H9 (cell line): ENCODE data around the gene SPOP. TPM values are rescaled to one million over a fixed set of nuclear protein-coding genes. Genes with fewer than 3 reads are reported as not detected.
A peak's percentile ranks its signal among the peaks of the same experiment; 100 is the strongest.
"Not testable (repeated sequence)": the region's sequence is repeated elsewhere in the genome, so short reads cannot be mapped to it uniquely, and the experiment has no call there.

Source experiments
- DNase-seq: peaks from one replicate; pipeline ENCODE4 v3.0.0-alpha.2; 2017
- H2AFZ ChIP-seq: one replicate; pipeline ENCODE4 v1.6.1; 2013; ENCODE audit warnings: mild to moderate bottlenecking, low read length, control low read depth, moderate library complexity
- H2AK5ac ChIP-seq: 2 replicates; pipeline ENCODE4 v1.6.1; 2013; ENCODE audit warnings: low read length, control low read depth, mixed read lengths; ENCODE audit not compliant: insufficient read length
- H2BK120ac ChIP-seq: one replicate; pipeline ENCODE4 v1.6.1; 2013; ENCODE audit warnings: low read depth, mild to moderate bottlenecking, low read length, control low read depth, inconsistent platforms; ENCODE audit not compliant: poor library complexity, severe bottlenecking
- H2BK12ac ChIP-seq: 2 replicates; pipeline ENCODE4 v1.6.1; 2013; ENCODE audit warnings: low read length, control low read depth, mixed read lengths, low read depth; ENCODE audit not compliant: insufficient read length
- H2BK15ac ChIP-seq: 2 replicates; pipeline ENCODE4 v1.6.1; 2013; ENCODE audit warnings: low read depth, low read length, control low read depth
- H2BK20ac ChIP-seq: one replicate; pipeline ENCODE4 v1.6.1; 2013; ENCODE audit warnings: low read depth, mild to moderate bottlenecking, low read length, control low read depth, inconsistent platforms; ENCODE audit not compliant: poor library complexity, severe bottlenecking
- H2BK5ac ChIP-seq: 2 replicates; pipeline ENCODE4 v1.6.1; 2013; ENCODE audit warnings: low read length, control low read depth, mixed read lengths; ENCODE audit not compliant: insufficient read length
- H3K14ac ChIP-seq: 2 replicates; pipeline ENCODE4 v1.6.1; 2013; ENCODE audit warnings: low read length, control low read depth; ENCODE audit not compliant: insufficient read depth
- H3K18ac ChIP-seq: 2 replicates; pipeline ENCODE4 v1.6.1; 2013; ENCODE audit warnings: low read depth, mild to moderate bottlenecking, mixed read lengths, low read length, control low read depth; ENCODE audit not compliant: insufficient read length
- H3K23ac ChIP-seq: 2 replicates; pipeline ENCODE4 v1.6.1; 2013; ENCODE audit warnings: low read length, control low read depth, mixed read lengths, low read depth; ENCODE audit not compliant: insufficient read length
- H3K23me2 ChIP-seq: 2 replicates; pipeline ENCODE4 v1.6.1; 2013; ENCODE audit warnings: low read depth, mild to moderate bottlenecking, mixed read lengths, low read length, control low read depth; ENCODE audit not compliant: insufficient read length, poor library complexity, severe bottlenecking
- H3K27ac ChIP-seq: 2 replicates; pipeline ENCODE4 v1.5.1; 2013; ENCODE audit warnings: low read length, control low read depth, mixed read lengths, low read depth; ENCODE audit not compliant: insufficient read length
- H3K27me3 ChIP-seq: 2 replicates; pipeline ENCODE4 v1.6.1; 2013; ENCODE audit warnings: low read length, control low read depth, inconsistent platforms; ENCODE audit not compliant: insufficient read depth
- H3K4ac ChIP-seq: 2 replicates; pipeline ENCODE4 v1.6.1; 2013; ENCODE audit warnings: low read depth, mild to moderate bottlenecking, control low read depth, inconsistent platforms, low read length, moderate library complexity
- H3K4me1 ChIP-seq: 2 replicates; pipeline ENCODE4 v1.6.1; 2013; ENCODE audit warnings: low read length, control low read depth, inconsistent platforms; ENCODE audit not compliant: insufficient read depth
- H3K4me2 ChIP-seq: 2 replicates; pipeline ENCODE4 v1.6.1; 2013; ENCODE audit warnings: low read length, control low read depth, mixed read lengths; ENCODE audit not compliant: insufficient read length, insufficient read depth
- H3K56ac ChIP-seq: 2 replicates; pipeline ENCODE4 v1.6.1; 2013; ENCODE audit warnings: low read depth, mild to moderate bottlenecking, mixed read lengths, low read length, control low read depth; ENCODE audit not compliant: insufficient read length
- H3K79me1 ChIP-seq: 2 replicates; pipeline ENCODE4 v1.6.1; 2013; ENCODE audit warnings: low read depth, mild to moderate bottlenecking, moderate library complexity, low read length, control low read depth, inconsistent platforms; ENCODE audit not compliant: insufficient read depth, poor library complexity, severe bottlenecking
- H3K79me2 ChIP-seq: 2 replicates; pipeline ENCODE4 v1.6.1; 2013; ENCODE audit warnings: low read length, control low read depth, inconsistent platforms; ENCODE audit not compliant: insufficient read depth
- H3K9ac ChIP-seq: 2 replicates; pipeline ENCODE4 v1.6.1; 2013; ENCODE audit warnings: low read length, control low read depth, mixed read lengths; ENCODE audit not compliant: insufficient read length; ENCODE audit errors: extremely low read depth
- H3K9me3 ChIP-seq: one replicate; pipeline ENCODE4 v1.6.1; 2013; ENCODE audit warnings: low read depth, low read length, inconsistent platforms; ENCODE audit not compliant: control insufficient read depth
- H3T11ph ChIP-seq: one replicate; pipeline ENCODE4 v1.6.1; 2013; ENCODE audit warnings: mild to moderate bottlenecking, low read length, control low read depth, inconsistent platforms
- H4K20me1 ChIP-seq: one replicate; pipeline ENCODE4 v1.6.1; 2013; ENCODE audit not compliant: control insufficient read depth, insufficient read length, insufficient read depth
- H4K5ac ChIP-seq: 2 replicates; pipeline ENCODE4 v1.6.1; 2013; ENCODE audit warnings: low read depth, mild to moderate bottlenecking, mixed read lengths, low read length, control low read depth; ENCODE audit not compliant: insufficient read length
- H4K8ac ChIP-seq: replicated peaks from 2 replicates; pipeline ENCODE4 v1.6.1; 2013; ENCODE audit warnings: low read length, control low read depth, mixed read lengths, low read depth; ENCODE audit not compliant: insufficient read length
- H4K91ac ChIP-seq: 2 replicates; pipeline ENCODE4 v1.6.1; 2013; ENCODE audit warnings: low read depth, mild to moderate bottlenecking, moderate library complexity, mixed read lengths, low read length, control low read depth; ENCODE audit not compliant: insufficient read length
- H3K27ac Mint-ChIP-seq, 3 experiments: 2 replicates in 2 of 3; 3 replicates in 1 of 3; pipeline ENCODE4 v1.8.0; 2020 to 2021; ENCODE audit warnings: mixed read lengths in 3 of 3, mild to moderate bottlenecking in 1 of 3, moderate library complexity in 1 of 3
- H3K27me3 Mint-ChIP-seq: 2 replicates; pipeline ENCODE4 v1.8.0; 2021; ENCODE audit warnings: low read depth, mild to moderate bottlenecking, moderate library complexity, mixed read lengths
- H3K36me3 Mint-ChIP-seq, 3 experiments: 2 replicates in 2 of 3; 3 replicates in 1 of 3; pipeline ENCODE4 v1.8.0; 2020 to 2021; ENCODE audit warnings: low read depth in 3 of 3, mixed read lengths in 3 of 3; ENCODE audit not compliant: insufficient read depth in 1 of 3
- H3K4me1 Mint-ChIP-seq, 2 experiments: 2 replicates each; pipeline ENCODE4 v1.8.0; 2020; ENCODE audit warnings: mixed read lengths in 2 of 2
- H3K4me3 Mint-ChIP-seq, 2 experiments: 2 replicates in 1 of 2; 3 replicates in 1 of 2; pipeline ENCODE4 v1.8.0; 2020 to 2021; ENCODE audit warnings: mild to moderate bottlenecking in 2 of 2, mixed read lengths in 2 of 2, moderate library complexity in 1 of 2
- H3K9me3 Mint-ChIP-seq, 2 experiments: 2 replicates in 1 of 2; 3 replicates in 1 of 2; pipeline ENCODE4 v1.8.0; 2020; ENCODE audit warnings: mild to moderate bottlenecking in 2 of 2, mixed read lengths in 2 of 2, moderate library complexity in 1 of 2
- WGBS: extraction: QIAGEN DNeasy Blood & Tissue Kit; methylation state at CpG from one replicate; pipeline ENCODE4 v1.1.7; 2013; ENCODE audit warnings: missing lambda C conversion rate, low lambda C conversion rate, mixed read lengths; ENCODE audit not compliant: insufficient read length; ENCODE audit errors: extremely low coverage; 5-methylcytosine and 5-hydroxymethylcytosine counted together
- total RNA-seq: library from RNA; stranded (reverse); gene quantifications from 2 replicates; pipeline ENCODE4 v1.2.1, GENCODE V29; 2021
- TF ChIP-seq, protein P1 (sequence below): fragments of 200-600 bp; sonication (generic); conservative IDR thresholded peaks from 3 replicates; pipeline ENCODE4 v1.8.0; 2021; ENCODE audit warnings: antibody characterized with exemption, mild to moderate bottlenecking

Gene SPOP
- total RNA-seq, 1 experiment from 2014 or later, result 33.7 TPM

DNA sequence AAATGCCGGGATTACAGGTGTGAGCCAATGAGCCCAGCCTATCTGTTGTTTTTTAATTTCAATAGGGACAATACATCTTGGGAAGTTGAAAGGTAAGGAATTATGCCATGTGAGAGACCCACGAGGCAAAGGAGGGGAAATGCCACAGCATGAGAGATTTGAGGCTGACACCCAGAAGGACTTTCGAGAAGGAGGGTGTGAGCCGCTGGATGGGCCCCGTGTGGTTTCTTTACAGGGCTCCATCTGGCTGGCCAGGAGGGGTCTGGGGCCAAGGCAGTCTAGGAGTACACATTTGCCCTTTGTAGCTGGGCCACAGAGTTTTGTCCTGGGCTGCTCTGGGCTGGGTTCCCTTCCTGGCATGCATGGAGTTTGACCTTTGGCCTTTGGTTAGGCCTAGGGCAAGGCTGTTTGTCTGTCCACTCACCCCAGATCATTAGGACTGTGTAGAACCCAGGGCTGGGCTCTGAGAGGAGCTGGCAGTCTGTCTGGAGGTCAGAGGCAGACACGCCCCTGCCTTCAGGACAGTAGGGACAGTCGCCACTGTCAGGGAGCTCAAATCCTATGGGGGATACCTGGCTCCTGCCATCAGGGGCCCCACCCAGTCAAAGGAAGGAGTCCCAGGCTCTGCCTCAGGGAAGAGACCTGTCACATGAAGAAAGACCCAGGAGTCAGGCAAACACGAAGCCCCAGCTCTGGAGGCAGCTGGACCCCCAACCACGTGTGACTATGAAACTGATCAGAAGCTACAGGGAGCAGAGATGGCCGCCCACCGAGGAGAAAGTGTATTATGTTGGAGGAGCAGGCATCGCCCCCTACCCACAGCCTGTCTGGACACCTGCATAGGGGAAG is 126.5 kb downstream of the SPOP start:
- peaks cover 15% of the 10 kb centered on the region for H3K27me3 Mint-ChIP-seq
- no peak overlapping the region for H3K9ac ChIP-seq

DNA sequence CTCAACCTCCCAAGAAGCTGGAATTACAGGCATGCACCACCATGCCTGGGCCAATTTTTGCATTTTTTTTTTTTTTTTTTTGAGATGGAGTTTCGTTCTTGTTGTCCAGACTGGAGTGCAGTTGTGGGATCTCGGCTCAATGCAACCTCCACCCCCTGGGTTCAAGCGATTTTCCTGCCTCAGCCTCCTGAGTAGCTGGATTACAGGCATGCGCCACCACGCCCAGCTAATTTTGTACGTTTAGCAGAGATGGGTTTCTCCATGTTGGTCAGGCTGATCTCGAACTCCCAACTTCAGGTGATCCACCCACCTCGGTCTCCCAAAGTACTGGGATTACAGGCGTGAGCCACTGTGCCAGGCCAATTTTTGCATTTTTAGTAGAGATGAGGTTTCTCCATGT is 127.1 kb downstream of the SPOP start:
- H2BK20ac ChIP-seq, H3K4ac ChIP-seq, H3K23ac ChIP-seq, H3K36me3 Mint-ChIP-seq, H2AFZ ChIP-seq, H3K14ac ChIP-seq, H2BK5ac ChIP-seq, H2BK15ac ChIP-seq, H3K27me3 ChIP-seq, H3K9ac ChIP-seq, H3T11ph ChIP-seq, H3K4me2 ChIP-seq, H4K20me1 ChIP-seq, H2BK12ac ChIP-seq, H3K9me3 ChIP-seq, H3K79me2 ChIP-seq, H3K23me2 ChIP-seq, H4K8ac ChIP-seq, H3K9me3 Mint-ChIP-seq, H3K79me1 ChIP-seq, H3K27ac Mint-ChIP-seq, H3K56ac ChIP-seq, H3K4me3 Mint-ChIP-seq, H2AK5ac ChIP-seq, H3K4me1 ChIP-seq, H4K91ac ChIP-seq, H2BK120ac ChIP-seq, H3K18ac ChIP-seq, H3K27ac ChIP-seq, H4K5ac ChIP-seq, DNase-seq: not testable (repeated sequence)
- WGBS, result no CpG with 5 or more reads among the region's 9 CpGs
- peaks cover 22% of the 10 kb centered on the region in 2 experiments for H3K4me1 Mint-ChIP-seq
- peaks cover 14% of the 10 kb centered on the region for H3K27me3 Mint-ChIP-seq

More for the DNA sequence above, 126.5 kb downstream of the SPOP start:
- Histone ChIP-seq H3K4ac (no peak overlapping the region), H2BK15ac (no peak overlapping the region), H4K20me1 (no peaks in the 10 kb centered on the region), H3K9me3 (no peaks in the 10 kb centered on the region), H3T11ph (no peak overlapping the region), H2AK5ac (no peak overlapping the region), H3K4me2 (no peak overlapping the region), H2BK20ac (no peak overlapping the region), H2AFZ (no peak overlapping the region), H4K5ac (no peak overlapping the region), H3K27me3 (no peaks in the 10 kb centered on the region), H3K4me1 (no peaks in the 10 kb centered on the region), H3K79me2 (no peaks in the 10 kb centered on the region), H3K14ac (no peak overlapping the region; the same call in 1 of the 2 replicates), H3K18ac (no peak overlapping the region), H3K27ac (no peak overlapping the region), H3K56ac (no peak overlapping the region), H4K8ac (no peak overlapping the region), H3K23ac (no peak overlapping the region), H2BK120ac (no peak overlapping the region), H3K23me2 (no peaks in the 10 kb centered on the region), H2BK5ac (no peak overlapping the region), H2BK12ac (no peak overlapping the region), H3K79me1 (no peaks in the 10 kb centered on the region), H4K91ac (no peak overlapping the region)
- Mint-ChIP-seq H3K36me3 (no peaks in the 10 kb centered on the region), H3K4me3 (no peak overlapping the region; a peak in 1 of 5 replicates), H3K9me3 (no peaks in the 10 kb centered on the region), H3K4me1 (peaks cover 23% of the 10 kb centered on the region in 2 experiments), H3K27ac (peak overlapping the region in 1 of 3 experiments; percentile 34; a peak in 1 of 7 replicates)
- no peak for DNase-seq
- no CpG with 5 or more reads among the region's 12 CpGs for WGBS
- TF ChIP-seq, protein P1, sequence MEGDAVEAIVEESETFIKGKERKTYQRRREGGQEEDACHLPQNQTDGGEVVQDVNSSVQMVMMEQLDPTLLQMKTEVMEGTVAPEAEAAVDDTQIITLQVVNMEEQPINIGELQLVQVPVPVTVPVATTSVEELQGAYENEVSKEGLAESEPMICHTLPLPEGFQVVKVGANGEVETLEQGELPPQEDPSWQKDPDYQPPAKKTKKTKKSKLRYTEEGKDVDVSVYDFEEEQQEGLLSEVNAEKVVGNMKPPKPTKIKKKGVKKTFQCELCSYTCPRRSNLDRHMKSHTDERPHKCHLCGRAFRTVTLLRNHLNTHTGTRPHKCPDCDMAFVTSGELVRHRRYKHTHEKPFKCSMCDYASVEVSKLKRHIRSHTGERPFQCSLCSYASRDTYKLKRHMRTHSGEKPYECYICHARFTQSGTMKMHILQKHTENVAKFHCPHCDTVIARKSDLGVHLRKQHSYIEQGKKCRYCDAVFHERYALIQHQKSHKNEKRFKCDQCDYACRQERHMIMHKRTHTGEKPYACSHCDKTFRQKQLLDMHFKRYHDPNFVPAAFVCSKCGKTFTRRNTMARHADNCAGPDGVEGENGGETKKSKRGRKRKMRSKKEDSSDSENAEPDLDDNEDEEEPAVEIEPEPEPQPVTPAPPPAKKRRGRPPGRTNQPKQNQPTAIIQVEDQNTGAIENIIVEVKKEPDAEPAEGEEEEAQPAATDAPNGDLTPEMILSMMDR, result no peak
